Kidney epithelial cell (primary cell): ENCODE data around the gene RASSF3. TPM values are rescaled to one million over a fixed set of nuclear protein-coding genes. Genes with fewer than 3 reads are reported as not detected.

Source experiments
- DNase-seq: peaks from one replicate; pipeline ENCODE4 v3.0.0-alpha.2; 2010; ENCODE audit warnings: low read depth
- H3K27me3 ChIP-seq: 2 replicates; pipeline ENCODE4 v1.6.0; 2011; ENCODE audit warnings: low read length; ENCODE audit not compliant: control insufficient read depth, insufficient read depth
- H3K36me3 ChIP-seq: 2 replicates; pipeline ENCODE4 v1.5.1; 2011; ENCODE audit warnings: low read length; ENCODE audit not compliant: control insufficient read depth, insufficient read depth
- H3K4me3 ChIP-seq: 2 replicates; pipeline ENCODE4 v1.5.1; 2011; ENCODE audit warnings: low read depth, mild to moderate bottlenecking, control low read depth, low read length
- CTCF ChIP-seq: IDR thresholded peaks from 2 replicates; pipeline ENCODE4 v1.5.1; 2011; ENCODE audit warnings: mild to moderate bottlenecking, moderate library complexity, low read length, control low read depth, inconsistent platforms; ENCODE audit not compliant: insufficient read depth, poor library complexity, severe bottlenecking
- total RNA-seq: library from RNA; depleted of rRNA; stranded (reverse); fragments of >200 nt; gene quantifications from 2 replicates; pipeline ENCODE4 v1.2.3, GENCODE V29; 2015

RASSF3 gene
- total RNA-seq, 1 donor from 2014 or later: 25.7 TPM

- TF ChIP-seq CTCF: no peak
- Histone ChIP-seq H3K36me3 (no peaks in the 10 kb centered on the region), H3K27me3 (no peaks in the 10 kb centered on the region), H3K4me3 (no peak overlapping the region)
- DNase-seq: no peak
These were observed 91.0 kb downstream of the RASSF3 start for GRCh38 chr12:64701283-64701682.

DNA sequence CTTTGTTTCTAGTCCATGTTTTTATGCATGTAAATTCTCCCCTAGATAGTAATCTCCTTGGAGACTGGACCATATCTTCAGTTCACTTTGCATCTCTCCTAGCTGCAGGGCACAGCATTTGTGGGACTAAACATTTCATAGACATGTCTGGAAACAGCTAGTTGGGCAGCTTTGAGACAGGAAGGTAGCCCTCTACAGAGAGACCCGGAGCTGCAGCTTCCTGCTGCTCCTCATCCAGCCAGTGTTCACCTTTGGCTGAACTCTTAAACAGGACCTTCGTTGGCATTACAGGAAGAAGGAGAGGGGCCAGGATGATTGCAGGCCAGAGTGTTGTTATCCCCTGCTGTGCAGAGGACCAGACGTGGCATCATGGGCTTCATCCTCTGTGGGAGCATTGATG, 96.0 kb downstream of the RASSF3 start:
- no peaks in the 10 kb centered on the region for H3K27me3 ChIP-seq
- no peak for DNase-seq
- no peak for TF ChIP-seq CTCF
- H3K36me3 ChIP-seq: no peaks in the 10 kb centered on the region
- no peak overlapping the region for H3K4me3 ChIP-seq

GRCh38 chr12:64706857-64707256, 96.6 kb downstream of the RASSF3 start:
- no peak for DNase-seq
- no peak for TF ChIP-seq CTCF
- Histone ChIP-seq H3K4me3 (no peak overlapping the region), H3K27me3 (no peaks in the 10 kb centered on the region), H3K36me3 (no peaks in the 10 kb centered on the region)

DNA sequence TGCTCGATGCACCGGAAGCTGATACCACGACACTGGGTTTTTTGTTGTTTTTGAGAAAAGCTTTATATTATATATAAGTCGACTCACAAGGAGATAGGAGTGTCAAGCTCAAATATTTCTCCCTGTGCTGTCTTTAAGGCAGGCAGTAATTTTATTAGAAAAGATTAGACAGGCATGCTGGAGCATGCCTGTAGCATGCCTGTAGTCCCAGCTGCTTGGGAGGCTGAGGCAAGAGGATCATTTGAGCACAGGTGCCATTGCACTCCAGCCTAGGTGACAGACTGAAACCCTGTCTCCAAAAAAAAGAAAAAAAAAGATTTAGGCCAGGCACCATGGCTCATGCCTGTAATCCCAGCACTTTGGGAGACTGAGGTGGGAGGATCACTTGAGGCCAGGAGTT, 97.1 kb downstream of the RASSF3 start:
- no peaks in the 10 kb centered on the region for H3K27me3 ChIP-seq
- H3K4me3 ChIP-seq: no peak overlapping the region
- DNase-seq: no peak
- no peaks in the 10 kb centered on the region for H3K36me3 ChIP-seq
- no peak for TF ChIP-seq CTCF

DNA sequence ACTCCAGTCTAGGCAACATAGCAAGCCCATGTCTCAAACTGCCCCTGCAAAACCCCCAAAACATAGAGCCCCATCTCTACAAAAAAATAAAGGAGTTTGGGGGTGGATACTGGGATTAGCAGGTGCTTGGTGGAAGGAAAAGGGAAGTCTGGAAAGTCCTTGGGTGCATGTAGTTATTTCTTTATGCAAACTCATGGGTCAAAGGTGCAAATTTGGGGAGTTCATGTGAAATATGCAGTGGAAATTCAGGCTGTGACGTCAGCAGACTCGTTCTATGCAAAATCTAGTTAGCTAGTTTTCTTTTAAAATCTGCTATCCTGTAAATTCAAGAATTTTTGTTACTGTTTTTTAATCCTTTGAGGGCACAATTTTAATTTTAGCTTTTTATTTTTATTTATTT, 97.6 kb downstream of the RASSF3 start:
- Histone ChIP-seq H3K36me3 (no peaks in the 10 kb centered on the region), H3K4me3 (no peak overlapping the region), H3K27me3 (no peaks in the 10 kb centered on the region)
- no peak for TF ChIP-seq CTCF
- no peak for DNase-seq

GRCh38 chr12:64709429-64709828, 99.1 kb downstream of the RASSF3 start:
- no peak for DNase-seq
- Histone ChIP-seq H3K27me3 (no peaks in the 10 kb centered on the region), H3K4me3 (no peak overlapping the region), H3K36me3 (no peaks in the 10 kb centered on the region)
- TF ChIP-seq CTCF: no peak
